H7 (cell line): ENCODE data around the gene LENG1. TPM values are rescaled to one million over a fixed set of nuclear protein-coding genes. Genes with fewer than 3 reads are reported as not detected.
"Not testable (repeated sequence)": the region's sequence is repeated elsewhere in the genome, so short reads cannot be mapped to it uniquely, and the experiment has no call there.

ENCODE experiments used
- DNase-seq: peaks from one replicate; pipeline ENCODE4 v3.0.0; 2012
- H3K27me3 ChIP-seq: 2 replicates; pipeline ENCODE4 v1.6.0; 2011; ENCODE audit warnings: mild to moderate bottlenecking, low read length; ENCODE audit not compliant: control insufficient read depth, insufficient read depth
- H3K36me3 ChIP-seq: replicated peaks from 2 replicates; pipeline ENCODE4 v1.5.1; 2011; ENCODE audit warnings: low read length; ENCODE audit not compliant: control insufficient read depth, insufficient read depth
- H3K4me3 ChIP-seq: 2 replicates; pipeline ENCODE4 v1.5.1; 2011; ENCODE audit warnings: low read depth, mild to moderate bottlenecking, control low read depth, low read length, moderate library complexity; ENCODE audit not compliant: insufficient read depth
- total RNA-seq: library from RNA; depleted of rRNA; stranded (reverse); fragments of >200 nt; shearing (Covaris generic); gene quantifications from 2 replicates; pipeline ENCODE4 v1.2.3, GENCODE V29; 2014; rRNA removed

LENG1 gene
- 3.6 and 4.7 TPM in 2 replicates for total RNA-seq

- peaks cover 14% of the 10 kb centered on the region for H3K36me3 ChIP-seq
- peak; percentile 99 for DNase-seq
Observed at GRCh38 chr19:54159352-54160181, at the start of gene LENG1. LENG1 (minus strand) TSS chr19:54159721; CDS start chr19:54159695, 26 bp downstream.

GRCh38 chr19:54208784-54209057 lies 49.2 kb upstream of the LENG1 start:
- Histone ChIP-seq H3K4me3 (no peak overlapping the region), H3K27me3 (no peaks in the 10 kb centered on the region)
- DNase-seq: no peak

More at GRCh38 chr19:54159352-54160181, at the start of gene LENG1:
- peaks cover 15% of the 10 kb centered on the region for H3K27me3 ChIP-seq
- H3K4me3 ChIP-seq: peak within 1 kb of the TSS; percentile 84

DNA sequence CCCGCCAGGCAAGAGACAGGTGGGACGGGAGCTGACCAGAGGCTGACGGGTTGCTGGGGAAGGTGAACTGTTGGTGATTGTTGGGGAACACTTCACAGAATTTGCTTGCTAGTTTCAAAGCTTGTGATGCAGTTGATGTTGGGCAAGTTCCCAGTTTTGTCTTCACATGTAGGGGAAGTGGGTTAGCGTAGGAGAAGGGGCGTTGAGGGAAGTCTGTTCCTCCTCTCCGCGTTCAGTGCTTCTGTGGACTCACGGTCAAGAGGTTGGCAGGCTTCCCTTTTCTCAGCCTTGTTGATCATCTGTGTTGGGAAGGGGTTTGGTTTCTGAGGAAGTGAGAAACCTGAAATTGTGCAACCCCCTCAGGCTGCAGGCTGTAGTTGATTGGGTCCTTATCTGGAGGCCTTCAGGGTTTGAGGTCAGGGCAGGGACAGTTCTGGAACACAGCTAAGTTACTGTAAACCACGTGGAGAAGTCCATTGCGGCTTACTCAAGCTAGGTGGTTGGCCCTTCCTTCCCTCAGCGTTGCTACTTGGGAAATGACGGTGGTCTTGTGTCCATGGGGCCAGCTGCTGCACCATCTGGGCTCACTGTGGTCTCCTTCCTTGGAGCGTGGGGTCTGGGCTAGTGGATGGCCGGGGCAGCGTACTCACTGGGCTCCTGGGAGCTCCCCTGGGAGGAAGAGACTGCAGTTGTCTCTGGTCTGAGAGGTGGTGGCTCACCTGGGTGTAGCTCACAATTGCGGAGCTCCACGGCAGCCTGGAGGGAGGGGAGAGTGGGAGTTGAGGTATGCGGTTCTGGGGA lies 48.7 kb upstream of the LENG1 start:
- Histone ChIP-seq H3K4me3 (no peak overlapping the region), H3K36me3 (peaks cover 37% of the 10 kb centered on the region), H3K27me3 (no peaks in the 10 kb centered on the region)
- peak; percentile 64 for DNase-seq

More at GRCh38 chr19:54208784-54209057, 49.2 kb upstream of the LENG1 start:
- H3K36me3 ChIP-seq: peaks cover 32% of the 10 kb centered on the region

DNA sequence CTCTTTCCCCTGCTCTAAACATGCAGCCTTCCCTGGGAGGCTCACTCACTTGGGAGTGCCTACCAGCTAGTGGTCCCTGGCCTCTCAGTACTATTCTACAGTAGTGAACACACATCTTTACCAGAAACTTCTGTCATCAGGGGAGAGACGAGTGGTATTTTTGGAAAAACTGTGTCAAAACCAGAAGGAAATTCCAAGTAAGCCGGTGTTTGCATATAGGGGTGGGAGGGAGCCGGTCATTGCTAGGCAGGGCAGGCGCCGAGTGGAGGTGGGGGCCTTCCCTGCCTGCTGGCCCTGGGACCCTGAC lies 48.1 kb upstream of the LENG1 start:
- Histone ChIP-seq H3K4me3 (no peak overlapping the region), H3K27me3 (no peaks in the 10 kb centered on the region), H3K36me3 (peaks cover 43% of the 10 kb centered on the region)
- no peak for DNase-seq

- H3K4me3 ChIP-seq, H3K27me3 ChIP-seq: not testable (repeated sequence)
- peak; percentile 35 for DNase-seq
- peaks cover 47% of the 10 kb centered on the region for H3K36me3 ChIP-seq
Observed at GRCh38 chr19:54207193-54207592, 47.7 kb upstream of the LENG1 start.

DNA sequence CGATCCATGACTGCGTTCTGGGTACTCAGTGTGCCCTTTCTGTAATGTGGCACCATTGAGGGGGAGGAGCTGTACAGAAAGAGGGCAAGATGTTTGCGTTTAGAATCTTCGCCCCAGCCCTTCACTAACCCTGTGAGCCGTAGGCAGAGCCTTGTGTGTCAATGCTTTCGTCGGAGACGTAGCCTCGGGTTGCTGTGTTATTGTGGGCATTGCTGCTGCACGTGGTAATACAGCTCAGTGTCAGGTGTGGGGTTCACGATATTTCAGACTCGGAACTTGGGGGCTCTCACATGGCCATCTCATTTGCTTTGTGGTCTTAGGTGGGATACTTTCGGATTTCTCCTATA lies 47.3 kb upstream of the LENG1 start:
- H3K4me3 ChIP-seq: no peak overlapping the region

DNA sequence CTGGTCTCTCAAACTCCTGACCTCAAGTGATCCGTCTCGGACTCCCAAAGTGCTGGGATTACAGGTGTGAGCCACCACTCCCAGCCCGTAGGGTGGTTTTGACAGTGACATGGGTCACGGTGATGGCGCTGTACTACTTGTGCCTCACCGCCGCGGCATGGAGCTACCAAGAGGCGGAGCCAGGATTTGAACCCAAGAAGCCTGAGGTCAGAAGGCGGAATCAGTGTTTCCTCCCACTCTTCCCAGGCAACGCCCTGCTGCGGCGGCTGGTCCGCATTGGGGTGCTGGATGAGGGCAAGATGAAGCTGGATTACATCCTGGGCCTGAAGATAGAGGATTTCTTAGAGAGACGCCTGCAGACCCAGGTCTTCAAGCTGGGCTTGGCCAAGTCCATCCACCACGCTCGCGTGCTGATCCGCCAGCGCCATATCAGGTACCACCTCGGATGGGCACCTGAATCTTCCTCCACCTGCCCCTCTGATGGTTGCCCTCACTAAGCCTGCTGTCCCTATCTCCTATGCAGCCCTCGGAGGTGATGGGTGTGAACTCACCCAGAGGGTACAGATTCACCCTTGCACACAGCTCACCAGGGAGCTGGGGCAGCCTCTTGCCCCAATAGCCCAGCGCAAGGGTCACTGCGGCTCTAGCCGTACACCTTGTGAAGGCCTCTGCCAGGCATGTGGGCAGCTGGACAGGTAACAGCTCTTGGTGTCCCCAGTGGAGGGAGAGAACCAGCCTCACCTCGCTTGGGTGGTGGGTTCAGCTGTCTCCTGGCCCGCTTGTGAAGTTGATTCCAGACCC lies 46.7 kb upstream of the LENG1 start:
- Histone ChIP-seq H3K4me3 (no peak overlapping the region), H3K27me3 (no peaks in the 10 kb centered on the region), H3K36me3 (peaks cover 53% of the 10 kb centered on the region)
- DNase-seq: no peak

More for the DNA sequence above, 47.3 kb upstream of the LENG1 start:
- no peak for DNase-seq
- no peaks in the 10 kb centered on the region for H3K27me3 ChIP-seq
- peaks cover 49% of the 10 kb centered on the region for H3K36me3 ChIP-seq

- H3K4me3 ChIP-seq: no peak overlapping the region
- H3K27me3 ChIP-seq: no peaks in the 10 kb centered on the region
- H3K36me3 ChIP-seq: peaks cover 55% of the 10 kb centered on the region
- DNase-seq: peak; percentile 22
Observed at GRCh38 chr19:54204767-54205468, 45.4 kb upstream of the LENG1 start.

DNA sequence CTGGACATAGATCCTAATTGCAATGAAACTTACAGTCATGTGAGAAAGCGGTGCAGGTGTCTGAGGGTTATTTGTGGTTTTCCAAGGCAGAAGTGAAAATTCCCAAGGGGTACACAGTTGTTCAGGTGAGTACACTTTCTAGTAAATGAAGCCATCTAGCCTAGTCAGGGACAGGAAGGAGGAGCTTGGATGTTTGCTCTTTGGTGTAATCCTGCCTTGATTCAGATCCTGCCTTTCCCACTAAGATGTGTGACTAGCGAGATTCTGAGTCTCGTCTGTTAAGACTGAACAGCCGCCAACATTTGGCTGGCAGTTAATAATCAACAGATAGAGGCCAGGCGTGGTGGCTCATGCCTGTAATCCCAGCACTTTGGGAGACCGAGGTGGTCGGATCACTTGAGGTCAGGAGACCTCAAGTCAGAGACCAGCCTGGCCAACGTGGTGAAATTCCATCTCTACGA lies 43.7 kb upstream of the LENG1 start:
- peak; percentile 7 for DNase-seq
- Histone ChIP-seq H3K36me3 (peaks cover 55% of the 10 kb centered on the region), H3K27me3 (no peaks in the 10 kb centered on the region), H3K4me3 (no peak overlapping the region)

DNA sequence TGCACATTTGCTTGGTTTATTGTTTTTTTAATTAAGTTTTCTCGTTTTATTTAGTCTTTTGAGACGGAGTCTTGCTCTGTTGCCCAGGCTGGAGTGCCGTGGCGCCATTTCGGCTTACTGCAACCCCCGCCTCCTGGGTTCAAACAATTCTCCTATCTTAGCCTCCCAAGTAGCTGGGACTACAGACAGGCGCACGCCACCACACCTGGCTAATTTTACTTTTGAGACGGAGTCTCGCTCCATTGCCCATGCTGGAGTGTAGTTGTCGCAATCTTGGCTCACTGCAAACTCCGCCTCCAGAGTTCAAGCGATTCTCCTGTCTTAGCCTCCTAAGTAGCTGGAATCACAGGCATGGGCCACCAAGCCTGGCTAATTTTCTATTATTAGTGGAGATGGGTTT lies 42.5 kb upstream of the LENG1 start:
- Histone ChIP-seq H3K4me3 (peak overlapping the region; percentile 92), H3K27me3 (no peaks in the 10 kb centered on the region), H3K36me3 (peaks cover 49% of the 10 kb centered on the region)
- no peak for DNase-seq

DNA sequence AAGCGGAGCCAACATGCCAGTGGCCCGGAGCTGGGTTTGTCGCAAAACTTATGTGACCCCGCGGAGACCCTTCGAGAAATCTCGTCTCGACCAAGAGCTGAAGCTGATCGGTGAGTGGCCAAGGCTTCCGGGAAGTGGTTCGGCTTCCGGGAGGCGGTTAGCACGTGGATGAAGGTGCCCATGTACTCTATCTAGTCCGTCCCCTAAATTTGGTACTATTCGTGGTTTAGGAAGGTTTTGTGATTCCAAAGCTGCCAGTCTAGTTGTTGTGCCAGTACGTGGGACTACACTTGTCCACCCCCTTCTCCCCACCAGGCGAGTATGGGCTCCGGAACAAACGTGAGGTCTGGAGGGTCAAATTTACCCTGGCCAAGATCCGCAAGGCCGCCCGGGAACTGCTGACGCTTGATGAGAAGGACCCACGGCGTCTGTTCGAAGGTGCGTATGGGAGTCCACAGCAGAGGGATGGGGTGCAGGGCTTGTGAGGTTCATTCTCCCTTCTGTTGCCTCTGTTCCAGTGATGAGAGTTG lies 41.7 kb upstream of the LENG1 start:
- Histone ChIP-seq H3K27me3 (no peaks in the 10 kb centered on the region), H3K36me3 (peaks cover 41% of the 10 kb centered on the region), H3K4me3 (peak overlapping the region; percentile 92)
- peak; percentile 27 for DNase-seq

- peaks cover 30% of the 10 kb centered on the region for H3K36me3 ChIP-seq
- H3K4me3 ChIP-seq: no peak overlapping the region
- H3K27me3 ChIP-seq: no peaks in the 10 kb centered on the region
- peak; percentile 18 for DNase-seq
Observed at GRCh38 chr19:54199401-54199800, 39.9 kb upstream of the LENG1 start.

- peaks cover 18% of the 10 kb centered on the region for H3K36me3 ChIP-seq
- H3K27me3 ChIP-seq: no peaks in the 10 kb centered on the region
- DNase-seq: no peak
- H3K4me3 ChIP-seq: no peak overlapping the region
Observed at GRCh38 chr19:54197121-54197520, 37.6 kb upstream of the LENG1 start.

DNA sequence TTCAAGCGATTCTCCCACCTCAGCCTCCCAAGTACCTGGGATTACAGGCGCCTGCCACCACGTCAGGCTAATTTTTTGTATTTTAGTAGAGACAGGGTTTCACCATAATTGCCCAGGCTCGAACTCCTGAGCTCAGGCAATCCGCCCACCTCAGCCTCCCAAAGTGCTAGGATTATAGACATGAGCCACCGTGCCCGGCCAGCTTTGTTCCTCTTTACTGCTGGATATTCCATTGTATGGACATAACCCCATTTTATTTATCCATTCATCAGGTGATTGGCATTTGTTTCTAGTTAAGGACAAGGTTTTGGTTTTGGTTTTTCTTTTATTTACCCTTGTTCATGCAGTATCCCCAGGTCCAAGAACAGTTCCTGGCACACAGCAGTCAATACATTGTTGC lies 37.0 kb upstream of the LENG1 start:
- Histone ChIP-seq H3K4me3 (no peak overlapping the region), H3K27me3 (no peaks in the 10 kb centered on the region), H3K36me3 (peaks cover 15% of the 10 kb centered on the region)
- DNase-seq: no peak
